AML-193 (cell line): ENCODE measurements around the gene TGM1.
A peak's percentile ranks its signal among the peaks of the same experiment; 100 is the strongest.
"Not testable (repeated sequence)": the region's sequence is repeated elsewhere in the genome, so short reads cannot be mapped to it uniquely, and the experiment has no call there.

Source experiments
- DNase-seq, 2 experiments: peaks; one replicate each; lab custom pipeline; 2025; lab: John Stamatoyannopoulos, UW

The TGM1 gene

DNA sequence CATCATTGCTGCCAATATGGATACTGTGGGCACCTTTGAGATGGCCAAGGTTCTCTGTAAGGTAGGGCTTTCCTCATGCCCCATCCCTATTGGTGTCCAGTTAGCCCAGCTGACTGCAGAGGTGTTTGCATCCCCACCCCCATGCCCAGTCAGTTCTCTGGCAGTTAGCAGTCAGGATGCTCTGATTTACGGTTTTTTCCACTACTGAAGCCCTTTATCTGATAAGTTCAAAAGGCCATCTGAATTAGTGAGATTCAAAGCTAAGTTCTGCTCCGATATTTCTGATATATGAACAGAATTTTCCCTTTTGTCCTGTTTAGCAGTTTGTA lies 29.5 kb downstream of the TGM1 start:
- DNase-seq: no peak

DNA sequence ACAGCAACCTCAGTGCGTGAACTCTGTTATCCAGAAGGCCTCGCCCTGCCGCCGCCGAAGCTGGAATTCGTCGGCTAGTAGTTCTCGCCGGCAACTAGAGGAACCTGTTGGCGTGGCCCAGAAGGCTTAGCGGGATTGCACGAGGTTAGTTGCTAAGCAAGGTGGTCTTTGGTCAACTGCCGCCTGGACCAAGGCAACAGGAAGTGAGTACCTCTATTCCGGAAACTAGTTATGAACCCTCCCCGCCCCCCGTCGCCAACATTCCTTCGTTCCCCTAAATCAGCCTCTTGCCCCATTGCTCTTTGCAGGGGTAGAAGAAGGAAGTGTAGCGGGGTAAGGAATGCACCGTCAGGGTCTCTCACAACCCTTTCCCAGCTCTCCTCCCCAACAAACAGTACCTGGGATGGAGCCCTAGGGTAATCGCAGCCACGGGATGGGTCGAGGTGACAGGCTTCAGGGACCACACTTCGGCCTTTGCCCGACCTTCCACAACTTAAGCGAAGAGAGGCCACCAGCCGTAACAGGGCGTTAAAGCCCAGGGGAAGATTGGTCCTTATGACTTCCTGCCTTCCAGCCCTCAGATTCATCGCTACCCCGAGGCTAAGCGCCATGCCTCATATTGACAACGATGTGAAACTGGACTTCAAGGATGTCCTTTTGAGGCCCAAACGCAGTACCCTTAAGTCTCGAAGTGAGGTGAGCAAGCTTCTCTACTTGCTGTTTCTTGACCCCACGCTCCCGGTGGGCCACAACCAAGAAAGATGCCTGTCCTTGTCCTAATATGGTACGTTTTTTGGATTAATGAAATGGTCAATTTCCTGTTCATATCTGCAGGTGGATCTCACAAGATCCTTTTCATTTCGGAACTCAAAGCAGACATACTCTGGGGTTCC lies 30.1 kb downstream of the TGM1 start, which contains the start of gene GMPR2:
Gene GMPR2, plus strand, starts transcription at position 285 of the 893 bp plus-strand sequence. Its CDS starts 325 bp downstream, at position 610.
- DNase-seq: no peak

DNA sequence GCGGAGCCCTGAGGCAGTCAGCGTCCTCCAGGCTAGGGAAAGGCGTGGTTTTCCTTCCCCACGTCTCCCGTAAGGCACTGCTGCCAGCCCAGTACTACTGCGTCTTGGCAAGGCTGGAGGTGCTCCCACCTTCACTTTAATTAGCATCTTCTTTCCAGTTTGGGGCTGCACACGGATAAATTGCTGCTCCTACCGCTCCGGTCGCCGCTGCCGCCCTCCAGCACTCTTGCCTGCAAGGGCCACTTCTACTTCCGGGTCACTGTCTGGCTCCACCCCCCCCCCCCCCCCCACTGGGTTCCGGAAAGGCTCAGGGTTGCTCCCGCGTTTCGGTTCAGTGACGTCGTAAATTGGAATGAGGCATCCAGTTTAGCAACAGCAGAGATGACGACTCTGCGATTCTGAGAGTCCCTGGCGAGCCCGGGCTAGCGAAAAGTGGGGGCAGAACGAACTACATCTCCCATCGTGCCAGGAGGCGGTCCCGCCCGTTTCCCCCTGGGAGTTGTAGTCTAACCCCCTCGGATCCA lies 30.8 kb downstream of the TGM1 start, which contains the start of gene NEDD8:
Gene NEDD8, minus strand, starts transcription at position 247 of the 524 bp plus-strand sequence. Its CDS starts 100 bp downstream, at position 147.
- DNase-seq: peak; percentile 95 to 96

DNA sequence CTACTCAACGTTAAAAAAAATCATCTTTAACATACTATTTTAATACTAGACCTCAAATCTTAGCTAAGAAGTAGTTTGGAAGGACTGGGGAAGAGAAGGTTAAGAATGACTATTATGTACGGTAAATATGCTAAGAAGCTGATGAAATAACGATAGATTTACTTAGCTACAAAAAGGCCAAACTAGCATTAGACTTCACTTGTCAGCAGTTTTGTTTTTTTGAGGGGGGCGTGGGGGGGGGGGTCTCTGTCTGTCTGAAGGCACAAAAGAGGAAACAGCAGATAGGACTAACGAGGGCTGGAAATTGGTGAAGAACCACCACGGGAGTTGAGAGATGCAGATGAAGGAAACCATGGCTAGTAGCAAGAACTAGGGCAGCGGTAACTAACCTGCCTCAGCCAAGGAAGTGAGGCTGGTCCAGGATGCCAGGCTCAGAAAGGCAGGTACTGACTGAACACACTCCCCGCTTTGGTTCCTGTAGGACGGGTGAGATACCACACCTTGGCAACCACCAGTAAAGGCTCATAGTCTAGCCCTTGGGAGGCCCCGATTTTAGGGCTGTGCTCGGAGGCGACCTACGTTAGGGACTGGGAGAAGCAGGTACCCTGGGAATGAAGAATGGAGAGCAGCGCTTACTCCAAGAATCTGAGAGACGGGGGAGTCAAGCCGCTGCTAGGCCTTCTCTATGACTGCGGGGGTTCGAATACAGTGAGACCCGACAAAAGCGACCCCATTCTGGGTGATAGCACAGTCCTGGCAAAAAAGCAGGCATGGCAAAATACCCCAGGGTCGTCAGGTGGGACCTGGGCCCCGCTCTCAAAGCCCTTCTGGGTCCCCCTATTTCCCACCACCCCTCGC lies 31.5 kb downstream of the TGM1 start:
- DNase-seq: no peak

DNA sequence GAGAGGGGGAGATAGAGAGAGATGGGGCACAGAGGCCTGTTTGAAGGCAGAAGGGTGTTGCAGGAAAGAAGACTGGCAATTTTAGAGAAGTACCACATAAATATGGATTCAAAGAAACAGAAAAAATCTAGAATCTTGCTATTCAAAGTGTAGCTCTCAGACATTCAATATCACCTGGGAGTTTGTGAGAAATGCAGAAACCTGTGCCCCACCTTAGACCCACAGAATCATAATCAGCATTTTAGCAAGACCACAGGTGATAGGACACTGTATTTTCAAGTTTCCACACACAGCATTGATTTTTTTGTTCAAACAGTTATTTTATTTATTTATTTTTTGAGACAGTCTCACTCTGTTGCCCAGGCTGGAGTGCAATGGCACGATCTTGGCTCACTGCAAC lies 34.1 kb downstream of the TGM1 start:
- no peak for DNase-seq

DNA sequence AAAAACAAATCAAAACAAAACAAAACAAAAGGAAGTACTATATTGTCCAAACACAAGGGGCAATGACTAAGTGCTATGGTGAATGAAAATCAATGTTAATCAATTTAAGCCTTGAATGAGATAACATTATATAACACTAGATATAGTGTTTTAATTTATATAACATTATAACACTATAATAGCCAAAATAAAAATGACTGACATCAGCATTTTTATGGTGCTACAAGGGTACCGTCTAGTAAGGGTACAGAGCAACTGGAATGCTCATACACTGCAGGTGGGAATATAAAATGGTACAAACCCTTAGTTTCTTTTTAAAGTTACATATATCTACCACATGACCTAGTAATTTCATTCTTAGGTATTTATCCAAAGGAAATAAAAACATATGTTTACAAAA lies 36.5 kb downstream of the TGM1 start:
- DNase-seq: no peak

DNA sequence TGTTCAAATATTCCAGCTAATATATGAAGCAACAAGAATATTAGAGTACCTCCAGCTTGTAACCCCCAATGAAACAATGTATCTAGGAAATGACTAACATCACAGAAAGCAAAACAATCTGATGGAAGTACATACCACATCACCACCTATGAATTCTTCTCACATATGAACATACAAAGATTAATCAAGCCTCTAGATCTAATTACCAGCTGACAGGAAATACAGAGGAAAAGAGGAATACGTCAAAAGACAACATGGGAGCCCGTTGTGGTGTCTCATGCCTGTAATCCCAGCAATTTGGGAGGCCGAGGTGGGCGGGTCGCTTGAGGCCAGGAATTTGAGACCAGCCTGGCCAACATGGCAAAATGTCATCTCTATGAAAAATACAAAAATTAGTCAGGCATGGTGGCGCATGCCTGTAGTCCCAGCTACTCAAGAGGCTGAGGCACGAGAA lies 38.3 kb downstream of the TGM1 start:
- DNase-seq: no peak

DNA sequence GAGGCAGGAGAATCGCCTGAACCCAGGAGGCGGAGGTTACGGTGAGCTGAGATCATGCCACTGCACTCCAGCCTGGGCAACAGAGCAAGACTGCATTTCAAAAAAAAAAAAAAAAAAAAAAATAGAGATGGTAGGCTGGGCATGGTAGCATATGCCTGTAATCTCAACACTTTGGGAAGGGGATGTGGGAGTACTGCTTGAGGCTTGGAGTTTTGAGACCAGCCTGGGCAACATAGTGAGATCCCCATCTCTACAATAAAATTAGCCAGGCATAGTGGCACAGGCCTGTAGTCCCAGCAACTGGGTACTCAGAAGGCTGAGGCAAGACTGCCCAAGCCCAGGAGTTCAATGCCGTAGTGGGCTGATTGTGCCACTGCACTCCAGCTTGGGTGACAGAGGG lies 40.0 kb downstream of the TGM1 start:
- not testable (repeated sequence) for DNase-seq

DNA sequence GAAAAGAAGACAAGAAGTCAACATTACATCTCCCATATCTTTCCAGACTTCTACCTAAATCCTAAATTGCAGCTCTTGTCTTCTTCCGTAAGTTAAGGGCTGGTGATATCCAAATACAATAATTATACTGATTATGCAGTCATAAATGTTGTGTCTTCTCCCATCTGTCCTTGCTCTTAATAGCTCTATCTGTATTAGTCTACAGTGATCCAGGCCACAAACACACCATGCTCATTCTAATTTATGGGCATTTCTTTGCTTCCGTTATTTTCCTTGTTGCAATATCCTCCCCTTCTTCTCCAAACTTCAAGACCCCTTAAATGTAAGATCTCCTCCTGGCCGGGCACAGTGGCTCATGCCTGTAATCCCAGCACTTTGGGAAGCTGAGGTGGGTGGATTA lies 43.5 kb downstream of the TGM1 start:
- no peak for DNase-seq

DNA sequence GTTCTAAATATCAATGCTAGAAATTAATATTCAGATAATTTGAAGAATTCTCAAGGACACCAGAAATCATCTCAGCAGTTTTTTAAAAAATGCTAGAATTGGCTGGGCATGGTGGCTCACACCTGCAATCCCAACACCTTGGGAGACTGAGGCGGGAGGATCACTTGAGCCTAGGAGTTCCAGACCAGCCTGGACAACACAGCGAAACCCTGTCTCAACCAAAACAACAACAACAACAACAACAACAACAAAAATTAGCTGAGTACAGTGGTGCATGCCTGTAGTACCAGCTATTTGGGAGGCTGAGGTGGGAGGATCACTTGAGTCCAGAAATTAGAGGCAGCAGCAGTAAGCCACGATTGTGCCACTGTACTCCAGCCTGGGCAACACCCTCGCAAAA lies 43.9 kb downstream of the TGM1 start:
- DNase-seq: no peak

DNA sequence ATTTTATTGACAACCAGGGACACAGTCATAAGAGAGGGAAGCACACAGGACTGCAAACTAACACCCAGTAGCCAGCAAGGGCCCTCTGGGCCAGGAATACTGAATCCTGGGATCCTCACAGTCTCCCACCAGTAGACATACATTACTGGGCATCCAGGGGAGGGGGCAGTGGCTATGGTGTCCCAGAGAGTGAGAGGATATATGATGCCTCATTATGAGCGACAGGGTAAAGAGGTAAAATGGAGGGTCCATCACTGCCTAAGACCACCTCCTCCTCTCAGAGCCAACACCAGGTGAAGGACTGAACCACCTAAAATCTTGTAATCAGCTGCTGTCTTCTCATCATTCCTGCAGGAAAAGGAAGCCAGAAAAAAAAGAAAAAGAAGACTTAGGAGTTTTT lies 46.1 kb downstream of the TGM1 start:
- not testable (repeated sequence) for DNase-seq

DNA sequence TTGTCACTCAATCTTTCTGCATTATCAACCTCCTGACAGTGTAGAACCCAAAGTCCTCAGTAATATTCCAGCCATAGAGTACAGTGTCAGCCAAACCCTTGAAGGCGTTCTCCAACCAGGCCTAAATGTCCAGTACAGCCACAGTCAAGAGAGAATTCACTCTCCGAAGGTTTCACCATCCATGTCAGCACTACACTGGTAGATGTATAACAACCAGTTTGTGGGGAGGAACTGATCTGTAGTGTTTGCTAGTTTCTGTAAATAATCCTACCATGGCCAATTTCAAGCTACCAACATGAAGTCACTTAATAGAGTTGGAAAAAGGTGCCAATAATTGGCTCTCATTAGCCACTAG lies 46.7 kb downstream of the TGM1 start:
- DNase-seq: no peak

DNA sequence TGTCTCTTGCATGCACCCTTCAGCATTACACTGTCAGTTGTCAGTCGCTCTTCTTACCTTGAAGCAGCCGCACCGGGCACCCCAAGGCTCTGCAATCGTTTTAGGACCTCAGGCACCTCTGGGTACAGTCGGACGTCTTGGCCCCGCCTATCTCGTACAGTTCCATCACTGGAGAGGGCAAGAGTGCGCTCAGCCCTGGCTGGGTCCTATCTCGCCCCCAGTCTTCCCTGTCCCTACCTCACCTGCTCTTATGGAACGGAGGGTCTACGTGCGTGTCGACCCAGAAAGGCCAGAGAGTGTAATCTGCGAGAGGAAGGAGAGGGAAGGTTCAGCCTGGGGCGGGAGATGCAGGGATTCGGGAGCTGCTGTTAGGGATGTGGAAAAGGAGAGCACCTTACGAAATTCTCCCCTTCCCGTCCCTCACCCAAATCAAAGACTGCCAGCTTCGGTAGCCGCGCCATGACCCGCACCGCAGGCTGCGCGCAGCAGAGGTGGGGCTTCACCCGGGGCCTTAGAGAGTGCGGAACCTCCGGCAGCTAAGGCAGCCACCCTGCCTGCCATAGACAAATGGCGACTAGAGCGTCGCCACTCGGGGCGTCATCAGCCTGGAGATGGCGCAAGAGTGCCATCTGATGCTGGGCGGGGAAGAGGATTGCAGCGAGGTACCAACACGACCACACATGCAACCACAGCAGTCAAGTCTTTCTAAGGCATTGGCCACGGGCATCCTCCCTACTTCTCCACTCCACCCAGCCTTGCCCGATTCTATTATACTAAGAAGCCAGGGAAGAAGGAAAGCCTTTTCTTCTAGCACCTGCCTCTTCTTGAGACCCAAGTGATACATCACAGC lies 47.3 kb downstream of the TGM1 start, which contains the start of gene MDP1:
Gene MDP1, minus strand, starts transcription at position 572 of the 850 bp plus-strand sequence. Its CDS starts 111 bp downstream, at position 461.
- DNase-seq: peak; percentile 89 to 90

DNA sequence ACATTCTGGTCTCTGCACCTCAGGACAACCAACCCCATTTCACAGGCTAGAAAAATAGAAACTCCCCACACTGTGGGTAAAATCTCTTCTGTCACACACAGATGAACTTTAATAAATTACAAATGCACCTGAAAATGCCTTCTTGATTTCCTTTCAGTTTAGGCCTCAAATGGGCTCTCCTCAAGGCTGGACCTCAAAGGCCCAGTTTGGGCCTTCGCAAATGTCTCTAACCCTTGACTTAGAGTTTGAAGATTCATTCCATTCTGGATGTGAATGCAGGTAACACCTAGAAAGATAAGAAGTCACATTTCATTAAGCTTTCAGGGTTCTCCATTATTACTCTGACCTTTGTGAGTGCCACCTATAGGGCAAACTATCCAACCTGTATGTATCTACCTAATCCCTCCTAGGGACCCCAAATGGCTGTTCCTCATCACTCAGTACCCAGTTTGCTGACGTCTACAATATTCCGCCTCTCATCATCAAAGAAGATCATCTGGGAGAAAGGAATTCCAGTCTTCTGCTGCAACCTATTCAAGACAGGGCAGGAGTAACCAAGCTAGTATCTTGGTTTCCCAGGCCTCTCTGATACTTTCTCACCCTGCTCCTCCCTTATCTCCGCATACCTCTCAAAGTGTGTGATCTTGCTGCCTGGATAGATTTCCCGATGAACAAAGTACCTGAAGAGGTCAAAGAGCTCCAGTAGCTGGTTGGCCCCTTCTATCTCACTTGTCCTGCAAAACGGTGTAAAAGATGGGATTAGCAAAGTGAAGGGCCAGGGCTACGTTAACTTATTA lies 48.9 kb downstream of the TGM1 start:
- DNase-seq: no peak

DNA sequence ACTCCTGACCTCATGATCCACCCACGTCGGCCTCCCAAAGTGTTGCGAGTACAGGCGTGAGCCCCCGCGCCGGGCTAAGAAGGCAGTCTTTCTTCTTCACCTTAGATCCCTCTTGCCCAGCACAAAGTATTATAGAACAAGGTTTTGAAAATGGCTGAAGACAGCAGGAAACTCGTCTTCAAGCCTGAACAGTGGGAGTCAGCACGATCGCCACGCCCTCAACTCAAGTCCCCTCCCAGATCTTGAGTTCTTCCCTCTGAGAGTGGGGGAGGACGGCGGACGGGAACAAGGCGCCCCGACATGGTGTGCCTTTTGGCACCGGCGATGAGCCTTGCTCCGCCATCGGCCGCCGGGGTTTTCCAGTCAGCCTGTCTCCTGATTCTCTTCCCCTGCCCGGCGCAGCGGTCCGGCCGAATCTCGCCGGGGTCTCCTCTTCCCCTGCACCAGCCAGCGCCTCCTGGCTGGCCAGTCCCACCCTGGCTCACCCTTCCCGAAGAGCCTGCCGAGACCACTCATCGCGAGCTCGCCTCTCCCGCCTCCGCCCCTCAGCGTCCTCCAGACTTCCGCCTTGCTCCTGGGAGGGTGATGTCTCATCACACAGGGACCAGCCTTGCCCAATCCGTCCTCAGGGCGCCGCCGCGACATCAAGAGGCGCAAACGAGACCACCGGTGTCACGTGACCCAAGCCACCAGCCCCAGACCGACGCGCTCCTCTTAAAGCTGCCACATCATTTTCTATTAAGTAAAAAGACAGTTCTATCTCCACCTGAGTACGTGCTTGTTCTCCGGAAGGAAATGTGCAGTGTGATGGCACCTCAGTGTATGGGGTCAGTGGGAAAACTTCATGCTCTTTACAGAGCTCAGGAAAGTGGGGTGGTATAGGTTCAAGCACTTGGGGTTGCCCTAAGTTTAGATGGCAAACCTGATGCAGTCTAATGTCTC lies 49.8 kb downstream of the TGM1 start, which contains the start of gene CHMP4A:
Gene CHMP4A, minus strand, starts transcription at position 565 of the 942 bp plus-strand sequence. Its CDS starts 49 bp downstream, at position 516.
- peak; percentile 92 for DNase-seq

DNA sequence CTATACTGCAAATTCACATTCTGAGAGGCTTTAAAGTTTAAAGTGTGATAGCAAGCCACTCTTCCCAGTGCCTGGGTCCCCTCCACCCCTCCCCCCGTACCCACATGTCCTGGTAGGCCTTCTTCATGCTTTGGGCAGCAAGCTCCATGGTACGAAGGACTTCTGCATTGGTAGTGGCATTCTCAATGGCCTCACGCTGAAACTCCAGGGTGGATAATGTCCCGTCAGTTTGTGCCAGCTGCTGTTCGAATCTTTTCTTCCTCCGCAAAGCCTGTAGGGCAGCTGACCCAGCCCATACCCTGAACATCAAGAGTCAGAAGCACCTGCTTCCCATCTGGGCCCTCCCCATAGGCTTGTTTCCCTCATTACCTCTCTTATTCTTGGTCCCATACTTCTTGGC lies 51.7 kb downstream of the TGM1 start:
- DNase-seq: no peak

DNA sequence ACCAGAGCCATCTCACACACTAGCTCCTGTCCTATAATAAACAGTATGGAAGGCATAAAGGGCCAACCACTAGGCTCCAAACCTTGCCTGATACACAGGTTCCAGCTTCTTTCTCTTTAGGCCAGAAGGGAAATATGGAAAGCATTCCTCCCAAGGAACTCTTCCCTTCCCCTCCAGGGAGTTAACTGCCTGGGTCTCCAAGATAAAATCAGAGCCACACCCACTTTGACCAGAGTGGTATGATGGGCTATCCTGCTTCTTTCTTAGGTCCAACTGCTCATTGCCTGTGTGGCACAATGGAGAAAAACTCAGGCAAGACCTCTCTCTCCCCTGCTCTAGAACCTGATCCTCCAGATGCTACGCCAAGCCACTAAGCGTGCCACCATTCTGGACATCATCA lies 55.4 kb downstream of the TGM1 start:
- no peak for DNase-seq

DNA sequence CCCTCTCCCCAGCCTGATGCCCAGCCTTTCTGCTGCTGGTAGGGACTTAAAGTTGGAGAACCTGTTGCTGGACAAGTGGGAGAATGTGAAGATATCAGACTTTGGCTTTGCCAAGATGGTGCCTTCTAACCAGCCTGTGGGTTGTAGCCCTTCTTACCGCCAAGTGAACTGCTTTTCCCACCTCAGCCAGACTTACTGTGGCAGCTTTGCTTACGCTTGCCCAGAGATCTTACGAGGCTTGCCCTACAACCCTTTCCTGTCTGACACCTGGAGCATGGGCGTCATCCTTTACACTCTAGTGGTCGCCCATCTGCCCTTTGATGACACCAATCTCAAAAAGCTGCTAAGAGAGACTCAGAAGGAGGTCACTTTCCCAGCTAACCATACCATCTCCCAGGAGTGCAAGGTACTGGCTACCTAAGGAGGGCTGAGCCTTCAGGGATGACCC lies 55.8 kb downstream of the TGM1 start:
- no peak for DNase-seq
